GM12878 (cell line): ENCODE results near the gene MR1. TPM values are rescaled to one million over a fixed set of nuclear protein-coding genes. Genes with fewer than 3 reads are reported as not detected.

Source experiments
- ATAC-seq: fragments of 200-7000 bp; cut with Tn5 transposase; 3 replicates; pipeline ENCODE4 v1.9.1; 2020; ENCODE audit warnings: mild to moderate bottlenecking, moderate library complexity
- BruUV-seq: library from RNA; stranded (reverse); fragments of 400-500 nt; replicated peaks from 2 replicates; lab custom pipeline; 2021; lab: Mats Ljungman, UMichigan
- CTCF ChIA-PET: fragments of 300-600 bp; sonication (Branson Sonifier 250); formaldehyde crosslinking; extraction: SDS; loops from one replicate; lab custom pipeline; 2021; ENCODE audit warnings: inconsistent platforms; lab: Yijun Ruan, JAX
- POLR2A ChIA-PET: fragments of 350-600 bp; formaldehyde crosslinking; extraction: SDS; loops from one replicate; lab custom pipeline; 2021; ENCODE audit warnings: inconsistent platforms; lab: Charles Lee
- RAD21 ChIA-PET: fragments of 300-600 bp; sonication (Branson Sonifier 250); formaldehyde crosslinking; loops from one replicate; lab custom pipeline; 2023; ENCODE audit warnings: antibody characterized with exemption; ENCODE audit not compliant: unreplicated experiment; lab: Charles Lee
- SMC1A ChIA-PET: fragments of 300-600 bp; sonication (Branson Sonifier 250); formaldehyde crosslinking; loops from one replicate; lab custom pipeline; 2023; ENCODE audit not compliant: unreplicated experiment, uncharacterized antibody; lab: Charles Lee
- DNase-seq: peaks from one replicate; pipeline ENCODE4 v3.0.0-alpha.2; 2011; ENCODE audit warnings: low read depth, low spot score
- FAIRE-seq: peaks from 3 replicates; lab custom pipeline; 2011; peaks lifted over from hg19 to GRCh38; lab: Jason Lieb, UNC
- H2AFZ ChIP-seq: 2 replicates; pipeline ENCODE4 v1.6.0; 2011; ENCODE audit warnings: low read depth, low read length, control low read depth; ENCODE audit not compliant: control insufficient read depth
- H3K27ac ChIP-seq: 2 replicates; pipeline ENCODE4 v1.5.1; 2011; ENCODE audit warnings: control low read depth; ENCODE audit not compliant: control insufficient read depth, insufficient read depth
- H3K27me3 ChIP-seq, 2 experiments: replicated peaks in 1 of 2; 2 replicates each; pipeline versions ENCODE4 v1.6.0 to v1.6.1; 2011; ENCODE audit warnings: low read length in 1 of 2; ENCODE audit not compliant: control insufficient read depth in 2 of 2, insufficient read depth in 2 of 2
- H3K36me3 ChIP-seq, 2 experiments: 2 replicates each; pipeline ENCODE4 v1.5.1; 2011; ENCODE audit warnings: low read length in 1 of 2; ENCODE audit not compliant: control insufficient read depth in 2 of 2, insufficient read depth in 2 of 2
- H3K4me1 ChIP-seq: 2 replicates; pipeline ENCODE4 v1.6.1; 2011; ENCODE audit warnings: mild to moderate bottlenecking, low read length, moderate library complexity, mixed read lengths; ENCODE audit not compliant: control insufficient read depth, insufficient read depth
- H3K4me2 ChIP-seq: 2 replicates; pipeline ENCODE4 v1.6.0; 2011; ENCODE audit warnings: control low read depth; ENCODE audit not compliant: control insufficient read depth, insufficient read depth
- H3K4me3 ChIP-seq: fragments of 200-600 bp; sonication (generic); 2 replicates; pipeline ENCODE4 v1.5.1; 2016
- H3K79me2 ChIP-seq: 2 replicates; pipeline ENCODE4 v1.6.0; 2011; ENCODE audit warnings: low read length; ENCODE audit not compliant: control insufficient read depth, insufficient read depth
- H3K9ac ChIP-seq: 2 replicates; pipeline ENCODE4 v1.8.0; 2011; ENCODE audit warnings: low read length, control low read depth, mixed read lengths; ENCODE audit not compliant: control insufficient read depth, insufficient read depth
- H3K9me3 ChIP-seq: replicated peaks from 3 replicates; pipeline ENCODE4 v1.5.1; 2011; ENCODE audit warnings: mild to moderate bottlenecking, low read length; ENCODE audit not compliant: control insufficient read depth, insufficient read depth
- H4K20me1 ChIP-seq: 2 replicates; pipeline ENCODE4 v1.6.0; 2011; ENCODE audit not compliant: control insufficient read depth, insufficient read depth
- CHD1 ChIP-seq: IDR thresholded peaks from 2 replicates; pipeline ENCODE4 v1.6.1; 2012; ENCODE audit warnings: low read depth, low read length, improper control_type of control experiment
- DPF2 ChIP-seq: fragments of 450-650 bp; IDR thresholded peaks from 2 replicates; pipeline ENCODE4 v1.6.1; 2017; ENCODE audit warnings: mild to moderate bottlenecking
- EZH2 ChIP-seq: IDR thresholded peaks from 2 replicates; pipeline ENCODE4 v1.6.1; 2012; ENCODE audit warnings: low read depth, mild to moderate bottlenecking, control low read depth, inconsistent platforms, low read length, borderline replicate concordance; ENCODE audit not compliant: control insufficient read depth
- FOXM1 ChIP-seq: IDR thresholded peaks from 2 replicates; pipeline ENCODE4 v1.6.1; 2012; ENCODE audit warnings: low read depth, mild to moderate bottlenecking, inconsistent platforms, low read length, moderate library complexity
- JUNB ChIP-seq: IDR thresholded peaks from 2 replicates; pipeline ENCODE4 v1.6.1; 2016; ENCODE audit warnings: antibody characterized with exemption, mild to moderate bottlenecking
- MYC ChIP-seq: IDR thresholded peaks from 2 replicates; pipeline ENCODE4 v1.6.1; 2011; ENCODE audit warnings: mild to moderate bottlenecking, low read length, moderate library complexity, inconsistent platforms; ENCODE audit not compliant: insufficient read depth, insufficient replicate concordance, insufficient read length, severe bottlenecking
- NR2C2 ChIP-seq: IDR thresholded peaks from 2 replicates; pipeline ENCODE4 v1.6.1; 2011; ENCODE audit warnings: borderline replicate concordance, low read depth; ENCODE audit not compliant: control insufficient read depth, insufficient read length
- POLR2AphosphoS2 ChIP-seq: IDR thresholded peaks from 2 replicates; pipeline ENCODE4 v1.6.1; 2011; ENCODE audit warnings: low read depth, mild to moderate bottlenecking, low read length, improper control_type of control experiment, moderate library complexity
- RBBP5 ChIP-seq: fragments of 200-600 bp; sonication (generic); conservative IDR thresholded peaks from 2 replicates; pipeline ENCODE4 v1.6.1; 2016
- SMC3 ChIP-seq: IDR thresholded peaks from 2 replicates; pipeline ENCODE4 v1.6.1; 2011; ENCODE audit warnings: low read length, improper control_type of control experiment, borderline replicate concordance
- TARDBP ChIP-seq: IDR thresholded peaks from 2 replicates; pipeline ENCODE4 v1.6.1; 2016; ENCODE audit warnings: borderline replicate concordance
- WGBS: methylation state at CpG from one replicate; pipeline ENCODE4 v1.1.6; 2016; ENCODE audit warnings: low lambda C conversion rate; ENCODE audit not compliant: insufficient replicate concordance, insufficient coverage; ENCODE audit errors: missing lambda C conversion rate; 5-methylcytosine and 5-hydroxymethylcytosine counted together
- in situ Hi-C: fragments of 300-500 bp; cut with MboI; formaldehyde crosslinking; loops from 9 replicates; pipeline ENCODE4 v1.14.3; 2018; ENCODE audit warnings: mixed read lengths
- intact Hi-C: fragments of 100-400 bp; cut with micrococcal nuclease; formaldehyde crosslinking; loops from one replicate; pipeline ENCODE4 v1.14.2; 2022; ENCODE audit not compliant: unreplicated experiment
- polyA plus RNA-seq, 11 experiments: library from polyadenylated mRNA; depleted of rRNA in 4 of 11; unstranded in 6 of 11; stranded (reverse) in 5 of 11; fragments of >200 nt; fragmentation: Nextera tagmentation in 4 of 11; fragmentation: Illumina TruSeq in 1 of 11; extraction: Ambion mirVana in 4 of 11; extraction: Trizol in 1 of 11; gene quantifications; 1 replicate in 1 of 11; 2 replicates in 10 of 11; pipeline versions ENCODE4 v1.2.1 to v1.2.3, GENCODE V29; 2011 to 2016; ENCODE audit warnings: inconsistent platforms in 2 of 11, missing spikeins in 2 of 11, low read depth in 1 of 11
- total RNA-seq, 4 experiments: library from RNA; depleted of rRNA in 3 of 4; stranded (reverse); fragments of >200 nt in 3 of 4; fragmentation: Illumina TruSeq in 1 of 4; extraction: Trizol in 1 of 4; gene quantifications; 2 replicates each; pipeline versions ENCODE4 v1.2.1 to v1.2.3, GENCODE V29; 2013 to 2021
- TF ChIP-seq, protein P1 (sequence below): IDR thresholded peaks from 2 replicates; pipeline ENCODE4 v1.6.1; 2012; ENCODE audit warnings: low read depth, low read length, improper control_type of control experiment
- TF ChIP-seq, protein P2 (sequence below): fragments of 450-650 bp; formaldehyde crosslinking; IDR thresholded peaks from 2 replicates; pipeline ENCODE4 v1.4.0; 2020; ENCODE audit warnings: mild to moderate bottlenecking, moderate library complexity

The MR1 gene
- total and polyA plus RNA-seq, 10 of the 15 experiments (the other 5 are each of a cell fraction or from before 2014, with no cell fraction given), result 24.7 to 65.9 (median 30.9) TPM

DNA sequence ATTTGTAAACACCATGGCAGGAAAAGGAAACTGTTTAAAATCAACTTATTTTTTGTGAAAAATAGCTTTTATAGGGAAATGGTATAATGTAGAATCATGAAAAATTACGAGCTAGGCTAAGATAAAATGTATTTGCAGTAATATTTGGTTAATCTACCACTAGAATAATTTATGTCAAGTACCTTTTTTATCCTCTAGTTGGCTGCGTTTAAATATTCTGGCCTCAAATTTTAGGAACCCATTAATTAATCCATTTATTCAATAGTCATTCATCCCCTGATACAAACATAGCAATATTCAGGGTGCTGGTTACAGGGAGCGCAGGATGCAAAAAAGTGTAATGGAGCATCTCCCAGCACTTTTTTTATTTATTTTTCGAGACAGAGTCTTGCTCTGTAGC, 46.1 kb downstream of the MR1 start:
- 74% methylated on average over 4 of the region's 4 CpGs for WGBS
- in situ Hi-C loops, result no loop called here
- Histone ChIP-seq H4K20me1 (no peaks in the 10 kb centered on the region), H3K27ac (no peak overlapping the region), H3K27me3 (no peaks in the 10 kb centered on the region), H3K9ac (no peak overlapping the region), H3K4me3 (no peak overlapping the region), H3K4me2 (no peak overlapping the region), H3K4me1 (peaks cover 38% of the 10 kb centered on the region), H2AFZ (no peak overlapping the region), H3K9me3 (no peaks in the 10 kb centered on the region), H3K36me3 (no peaks in the 10 kb centered on the region), H3K79me2 (no peaks in the 10 kb centered on the region)
- ChIA-PET SMC1A (interaction anchor here (0.9 to 7.7 kb wide), 19 partner anchors 11 to 88 kb away, joined by 3 to 103 read pairs (median 6); partner anchors contain the start of gene MR1), POLR2A (interaction anchor here (0.6 to 1.6 kb wide), 14 partner anchors 11 to 457 kb away, joined by 3 to 8 read pairs (median 3); no protein-coding TSS in a partner anchor), CTCF (interaction anchor here (0.8 to 3.0 kb wide), 17 partner anchors 10 to 546 kb away, joined by 3 to 49 read pairs (median 4); partner anchors contain the start of gene MR1), RAD21 (interaction anchor here (0.7 to 7.1 kb wide), 16 partner anchors 17 to 198 kb away, joined by 3 to 61 read pairs (median 5); no protein-coding TSS in a partner anchor)
- FAIRE-seq (no peak), ATAC-seq (no peak), DNase-seq (no peak)
- BruUV-seq, result no TSS peak
- TF ChIP-seq, protein P1, sequence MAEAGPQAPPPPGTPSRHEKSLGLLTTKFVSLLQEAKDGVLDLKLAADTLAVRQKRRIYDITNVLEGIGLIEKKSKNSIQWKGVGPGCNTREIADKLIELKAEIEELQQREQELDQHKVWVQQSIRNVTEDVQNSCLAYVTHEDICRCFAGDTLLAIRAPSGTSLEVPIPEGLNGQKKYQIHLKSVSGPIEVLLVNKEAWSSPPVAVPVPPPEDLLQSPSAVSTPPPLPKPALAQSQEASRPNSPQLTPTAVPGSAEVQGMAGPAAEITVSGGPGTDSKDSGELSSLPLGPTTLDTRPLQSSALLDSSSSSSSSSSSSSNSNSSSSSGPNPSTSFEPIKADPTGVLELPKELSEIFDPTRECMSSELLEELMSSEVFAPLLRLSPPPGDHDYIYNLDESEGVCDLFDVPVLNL, result no peak
- TF ChIP-seq EZH2 (no peak), MYC (no peak), CHD1 (no peak), DPF2 (no peak), JUNB (no peak), POLR2AphosphoS2 (no peak), TARDBP (no peak), SMC3 (no peak), FOXM1 (no peak), NR2C2 (no peak), RBBP5 (no peak)
- TF ChIP-seq, protein P2, sequence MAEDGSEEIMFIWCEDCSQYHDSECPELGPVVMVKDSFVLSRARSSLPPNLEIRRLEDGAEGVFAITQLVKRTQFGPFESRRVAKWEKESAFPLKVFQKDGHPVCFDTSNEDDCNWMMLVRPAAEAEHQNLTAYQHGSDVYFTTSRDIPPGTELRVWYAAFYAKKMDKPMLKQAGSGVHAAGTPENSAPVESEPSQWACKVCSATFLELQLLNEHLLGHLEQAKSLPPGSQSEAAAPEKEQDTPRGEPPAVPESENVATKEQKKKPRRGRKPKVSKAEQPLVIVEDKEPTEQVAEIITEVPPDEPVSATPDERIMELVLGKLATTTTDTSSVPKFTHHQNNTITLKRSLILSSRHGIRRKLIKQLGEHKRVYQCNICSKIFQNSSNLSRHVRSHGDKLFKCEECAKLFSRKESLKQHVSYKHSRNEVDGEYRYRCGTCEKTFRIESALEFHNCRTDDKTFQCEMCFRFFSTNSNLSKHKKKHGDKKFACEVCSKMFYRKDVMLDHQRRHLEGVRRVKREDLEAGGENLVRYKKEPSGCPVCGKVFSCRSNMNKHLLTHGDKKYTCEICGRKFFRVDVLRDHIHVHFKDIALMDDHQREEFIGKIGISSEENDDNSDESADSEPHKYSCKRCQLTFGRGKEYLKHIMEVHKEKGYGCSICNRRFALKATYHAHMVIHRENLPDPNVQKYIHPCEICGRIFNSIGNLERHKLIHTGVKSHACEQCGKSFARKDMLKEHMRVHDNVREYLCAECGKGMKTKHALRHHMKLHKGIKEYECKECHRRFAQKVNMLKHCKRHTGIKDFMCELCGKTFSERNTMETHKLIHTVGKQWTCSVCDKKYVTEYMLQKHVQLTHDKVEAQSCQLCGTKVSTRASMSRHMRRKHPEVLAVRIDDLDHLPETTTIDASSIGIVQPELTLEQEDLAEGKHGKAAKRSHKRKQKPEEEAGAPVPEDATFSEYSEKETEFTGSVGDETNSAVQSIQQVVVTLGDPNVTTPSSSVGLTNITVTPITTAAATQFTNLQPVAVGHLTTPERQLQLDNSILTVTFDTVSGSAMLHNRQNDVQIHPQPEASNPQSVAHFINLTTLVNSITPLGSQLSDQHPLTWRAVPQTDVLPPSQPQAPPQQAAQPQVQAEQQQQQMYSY (CRISPR knock-in tag), result no peak
- intact Hi-C loops, result loop anchor here (10.0 kb wide), 1 partner anchor 855 kb away; no protein-coding TSS in a partner anchor
